ENCODE data around the gene SHISA2.

Gene SHISA2

GRCh38 chr13:26047040-26047439, 4.8 kb downstream of the SHISA2 start:
- DNase-seq: no peak

GRCh38 chr13:26046639-26047038, 5.2 kb downstream of the SHISA2 start:
- DNase-seq: no peak

DNA sequence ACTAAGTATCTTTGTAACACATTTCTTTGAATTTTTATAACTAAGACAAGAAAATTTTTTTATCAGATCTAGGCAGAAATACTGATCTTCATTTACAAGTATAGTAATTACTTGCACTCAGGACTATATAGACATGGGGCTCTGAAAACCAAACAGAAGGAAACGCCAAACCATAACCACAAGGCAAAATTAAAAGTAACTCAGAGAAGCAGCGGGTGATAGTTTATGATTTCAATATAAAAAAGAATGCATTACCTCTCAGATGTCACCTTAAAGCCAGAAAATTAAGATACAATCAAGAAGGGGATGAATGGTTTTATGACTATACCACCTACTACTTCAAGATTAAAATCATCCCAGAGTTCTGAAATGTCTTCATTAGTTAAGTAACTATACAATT, 6.7 kb downstream of the SHISA2 start:
- no peak for DNase-seq

DNA sequence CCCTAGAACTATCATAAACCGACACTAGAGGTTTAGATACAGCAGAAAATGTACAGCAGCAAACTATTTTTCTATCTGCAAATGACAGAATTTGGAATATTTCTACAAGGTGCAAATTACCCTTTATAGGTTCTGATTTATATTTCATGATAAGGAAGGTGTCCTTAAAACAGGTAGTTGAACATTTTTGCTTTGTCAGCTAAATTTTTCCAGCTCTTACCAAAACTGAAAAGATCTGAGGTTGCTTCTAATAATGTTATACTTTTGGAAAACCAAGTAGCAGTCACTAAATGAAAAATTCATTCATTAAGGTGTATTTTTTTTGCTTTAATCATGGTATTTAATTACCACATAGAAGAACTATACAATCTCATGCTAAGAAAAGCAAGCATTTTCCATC, 9.0 kb downstream of the SHISA2 start:
- no peak for DNase-seq

GRCh38 chr13:26041444-26041843, 10.4 kb downstream of the SHISA2 start:
- no peak for DNase-seq

DNA sequence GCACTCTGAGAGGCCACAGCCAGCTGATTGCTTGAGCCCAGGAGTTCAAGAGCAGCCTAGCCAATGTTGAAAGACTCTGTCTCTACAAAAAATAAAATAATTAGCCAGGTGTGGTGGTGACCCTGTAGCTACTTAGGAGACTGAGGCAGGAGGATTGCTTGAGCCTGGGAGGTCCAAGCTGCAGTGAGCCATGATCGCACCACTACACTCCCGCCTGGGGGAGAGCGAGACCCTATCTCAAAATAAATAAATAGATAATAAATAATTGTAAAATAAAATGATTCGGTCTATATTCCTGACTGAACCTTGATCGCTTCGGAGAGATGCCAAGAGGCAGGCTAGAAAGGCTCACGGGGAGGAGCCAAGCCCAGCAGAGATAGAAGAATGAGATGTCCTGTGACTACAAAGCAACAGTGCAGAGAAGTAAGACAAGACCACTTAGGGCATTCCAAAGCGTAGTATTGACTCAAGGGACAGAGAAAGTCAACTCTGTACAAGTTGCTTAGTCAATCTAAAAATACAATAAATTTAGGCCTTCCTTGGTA, 12.8 kb downstream of the SHISA2 start:
- no peak for DNase-seq

GRCh38 chr13:26037302-26037701, 14.5 kb downstream of the SHISA2 start:
- DNase-seq: no peak

GRCh38 chr13:26036383-26036782, 15.4 kb downstream of the SHISA2 start:
- DNase-seq: no peak

GRCh38 chr13:26034018-26034417, 17.8 kb downstream of the SHISA2 start:
- no peak for DNase-seq

- DNase-seq: no peak
Observed at GRCh38 chr13:26030331-26030730, 21.5 kb downstream of the SHISA2 start.

DNA sequence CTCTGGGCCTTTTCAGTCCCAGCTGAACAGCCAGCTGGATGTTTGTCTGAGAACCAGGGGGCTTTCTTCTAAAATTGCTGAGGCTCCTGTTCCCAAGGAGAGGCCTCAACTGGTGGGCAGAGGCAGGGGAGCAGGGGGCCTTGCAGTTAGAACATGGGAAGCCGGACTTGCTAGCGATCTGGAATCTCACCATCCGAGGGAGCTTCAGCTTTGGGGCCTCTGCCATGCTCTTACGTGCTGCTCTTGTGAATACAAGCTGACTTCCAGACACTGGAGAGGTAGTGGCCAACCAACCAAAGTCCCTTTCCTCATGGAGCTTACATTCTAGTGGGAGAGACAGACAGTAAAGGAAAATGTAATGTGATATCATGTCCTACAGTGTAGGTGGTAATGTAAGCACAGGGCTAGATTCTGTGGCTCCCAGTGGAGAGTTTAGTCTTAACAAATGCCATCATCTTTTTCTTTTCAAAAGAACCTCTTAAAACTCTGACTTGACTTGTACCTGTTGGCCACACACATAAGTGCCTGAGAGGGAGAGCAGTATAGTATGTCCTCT, 22.2 kb downstream of the SHISA2 start:
- DNase-seq: no peak

DNA sequence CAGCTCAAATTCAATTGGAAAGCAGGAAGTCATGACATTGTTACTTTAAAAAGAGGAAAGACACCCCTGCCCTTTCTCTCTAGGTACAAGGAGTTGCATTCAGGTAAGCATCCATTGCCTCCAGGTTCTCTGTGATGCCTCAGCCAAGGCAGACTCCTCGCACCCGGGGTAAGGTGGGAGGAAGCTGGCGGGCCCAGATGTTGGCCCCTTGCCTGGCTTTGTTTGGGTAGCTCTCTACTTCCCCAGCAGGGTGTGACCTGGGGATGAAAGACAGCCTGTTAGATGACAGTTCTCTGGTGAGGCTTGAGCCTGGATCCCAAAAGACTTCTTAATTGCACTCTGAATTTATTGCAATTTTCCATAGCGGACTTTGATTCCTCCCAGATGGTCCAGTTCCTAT, 25.6 kb downstream of the SHISA2 start:
- no peak for DNase-seq

DNA sequence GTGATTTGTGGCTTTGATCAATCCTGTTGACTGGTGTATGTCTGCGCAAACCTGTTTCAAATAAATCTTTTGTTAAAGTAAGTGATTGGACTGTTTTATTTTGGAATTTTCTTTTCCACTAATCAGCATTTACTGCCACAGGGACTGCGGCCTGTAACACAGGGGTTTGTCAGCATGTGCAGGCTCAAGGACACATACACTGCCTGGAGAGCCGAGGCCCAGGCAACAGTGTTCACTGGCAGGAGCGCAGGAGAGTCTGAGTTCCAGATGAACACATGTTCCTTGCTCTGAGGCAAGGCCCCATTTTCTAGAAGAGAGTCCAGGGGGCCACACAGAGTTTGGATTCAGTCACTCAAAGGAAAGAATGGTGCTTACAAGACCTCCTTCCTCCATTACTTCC, 26.0 kb downstream of the SHISA2 start:
- no peak for DNase-seq

GRCh38 chr13:26025196-26025595, 26.6 kb downstream of the SHISA2 start:
- no peak for DNase-seq

GRCh38 chr13:26024558-26024957, 27.3 kb downstream of the SHISA2 start:
- DNase-seq: no peak

GRCh38 chr13:26022538-26023292, 29.1 kb downstream of the SHISA2 start:
- DNase-seq: no peak

- DNase-seq: no peak
Observed at GRCh38 chr13:26021956-26022355, 29.9 kb downstream of the SHISA2 start.

DNA sequence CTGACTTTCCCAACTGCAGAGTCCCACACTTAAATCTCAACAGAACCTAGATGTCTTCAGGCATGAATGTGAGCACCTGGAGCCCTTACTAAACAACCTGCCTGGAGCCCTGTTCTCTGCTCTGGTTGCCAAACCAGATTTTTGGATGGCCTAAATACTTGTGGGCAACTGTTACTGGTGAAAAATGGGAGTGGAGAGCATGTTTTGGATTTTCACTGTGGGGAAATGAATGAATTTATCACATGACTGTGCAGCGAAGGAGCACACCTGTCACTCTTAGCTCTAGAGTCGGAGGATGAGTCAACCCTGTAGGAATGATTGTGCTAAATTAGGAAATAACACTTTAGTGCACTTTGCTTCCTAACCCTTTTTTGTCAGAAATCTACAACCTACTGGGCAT, 30.3 kb downstream of the SHISA2 start:
- no peak for DNase-seq

- no peak for DNase-seq
Observed at GRCh38 chr13:26020891-26021290, 30.9 kb downstream of the SHISA2 start.

DNA sequence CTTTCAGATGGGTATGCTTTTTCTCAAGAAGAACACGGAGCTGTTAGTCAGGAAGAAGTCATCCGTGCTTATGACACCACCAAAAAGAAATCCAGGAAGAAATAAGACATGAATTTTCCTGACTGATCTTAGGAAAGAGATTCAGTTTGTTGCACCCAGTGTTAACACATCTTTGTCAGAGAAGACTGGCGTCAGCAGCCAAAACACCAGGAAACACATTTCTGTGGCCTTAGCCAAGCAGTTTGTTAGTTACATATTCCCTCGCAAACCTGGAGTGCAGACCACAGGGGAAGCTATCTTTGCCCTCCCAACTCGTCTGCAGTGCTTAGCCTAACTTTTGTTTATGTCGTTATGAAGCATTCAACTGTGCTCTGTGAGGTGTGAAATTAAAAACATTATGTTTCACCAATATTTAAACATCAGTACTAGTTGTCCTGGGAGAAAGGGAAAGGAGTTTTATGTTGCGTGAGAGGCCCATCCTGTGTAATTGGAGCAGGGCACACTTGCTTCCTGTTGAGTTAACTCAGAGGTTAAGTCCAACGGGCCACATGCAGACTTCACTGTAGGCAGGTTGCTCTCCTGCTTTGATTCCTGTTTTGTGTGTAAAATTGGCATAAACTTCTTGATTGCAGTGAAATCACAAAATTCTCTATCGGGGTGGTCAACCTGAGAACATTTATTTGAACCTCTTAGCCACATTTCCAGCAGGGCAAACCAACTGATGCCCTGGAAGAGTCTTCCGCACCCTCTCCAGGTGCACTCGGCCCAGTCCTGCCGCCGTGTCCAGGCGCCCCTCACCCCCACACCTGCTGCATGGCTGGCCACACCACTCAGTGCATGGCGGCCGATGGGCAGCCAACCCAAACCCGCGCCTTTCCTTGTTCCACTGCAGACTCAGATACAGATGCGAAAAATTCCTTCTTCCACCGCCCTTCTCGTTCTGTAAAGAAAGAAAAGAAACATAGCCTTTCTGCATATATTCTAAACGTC, 31.6 kb downstream of the SHISA2 start:
- no peak for DNase-seq

DNA sequence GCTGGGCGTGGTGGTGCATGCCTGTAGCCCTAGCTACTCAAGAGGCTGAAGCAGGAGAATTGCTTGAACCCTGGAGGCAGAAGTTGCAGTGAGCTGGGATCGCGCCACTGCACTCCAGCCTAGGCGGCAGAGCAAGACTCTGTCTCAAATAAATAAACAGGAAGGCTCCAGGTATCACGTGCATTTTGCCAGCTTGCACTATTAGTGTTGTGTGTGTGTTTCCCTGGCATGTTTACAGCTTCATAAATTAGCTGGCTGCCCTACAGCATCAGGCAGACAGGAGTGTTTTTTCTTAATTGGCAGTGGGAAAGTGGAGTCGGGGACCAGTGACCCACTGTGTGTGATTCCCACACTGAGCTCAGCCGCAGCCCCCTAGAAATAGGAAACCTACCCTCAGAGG, 32.6 kb downstream of the SHISA2 start:
- no peak for DNase-seq

DNA sequence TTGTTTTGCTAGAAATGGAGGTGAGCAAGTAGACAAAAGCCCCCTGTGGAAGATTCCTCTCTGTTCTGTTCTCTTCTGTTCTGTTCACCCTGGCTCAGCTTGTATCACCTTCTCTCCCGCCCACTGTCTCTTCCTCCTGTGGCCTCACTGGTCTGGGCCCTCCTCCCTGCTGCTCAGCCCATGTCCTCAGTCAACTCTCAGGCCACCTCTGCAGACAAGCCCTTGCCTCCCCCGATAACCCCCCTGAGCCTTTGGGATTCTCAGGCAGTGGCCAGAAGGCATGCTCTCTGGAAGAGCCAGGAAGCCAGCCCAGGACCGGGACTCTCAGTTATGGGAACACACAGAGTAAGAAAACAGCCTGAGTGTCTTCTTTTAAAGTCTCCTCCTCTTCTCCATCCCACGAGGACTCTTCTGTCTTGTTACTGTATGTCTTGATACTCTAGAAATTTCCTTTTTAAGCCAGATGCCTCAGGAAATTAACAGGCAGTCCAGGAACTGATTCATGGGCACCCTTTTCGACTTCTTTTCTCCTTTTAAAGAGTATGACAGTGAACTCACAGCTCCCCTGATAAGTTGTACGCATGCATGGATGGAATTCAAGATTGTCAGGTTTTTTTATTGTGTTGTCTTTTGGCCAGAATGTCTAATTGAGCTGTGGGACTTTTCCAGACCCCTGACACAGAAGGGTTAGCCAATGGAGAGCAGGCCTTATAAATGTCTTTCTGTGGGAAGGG, 33.7 kb downstream of the SHISA2 start:
- DNase-seq: no peak
